Measurements from ENCODE around the gene HIRIP3.

GRCh38 chr16:29996766-29997250 is 1.4 kb upstream of the HIRIP3 start:
- TF ChIP-seq RAD21 (CRISPR knock-in tag; IDR thresholded peaks at IDR 0.05) (no peak), ZNF691 (CRISPR knock-in tag; IDR thresholded peaks at IDR 0.05; ENCODE audit: borderline replicate concordance, low read depth) (no peak), ZNF121 (CRISPR knock-in tag; IDR thresholded peaks at IDR 0.05) (no peak), PRDM10 (CRISPR knock-in tag; IDR thresholded peaks at IDR 0.05; ENCODE audit: low read depth) (no peak), ZNF10 (CRISPR knock-in tag; IDR thresholded peaks at IDR 0.05; ENCODE audit: borderline replicate concordance, low read depth) (no peak), BRCA1 (CRISPR knock-in tag; IDR thresholded peaks at IDR 0.05) (no peak), CEBPG (CRISPR knock-in tag; IDR thresholded peaks at IDR 0.05) (no peak), FOXM1 (CRISPR knock-in tag; IDR thresholded peaks at IDR 0.05) (no peak), SMAD1 (CRISPR knock-in tag; IDR thresholded peaks at IDR 0.05; ENCODE audit: borderline replicate concordance, low read depth) (no peak), TBL1XR1 (IDR thresholded peaks at IDR 0.05; ENCODE audit: borderline replicate concordance, low read length, partially characterized antibody) (no peak), ZNF138 (CRISPR knock-in tag; IDR thresholded peaks at IDR 0.05; ENCODE audit: low read depth) (no peak), MYNN (CRISPR knock-in tag; IDR thresholded peaks at IDR 0.05; ENCODE audit: low read depth) (no peak), LCORL (IDR thresholded peaks at IDR 0.05) (no peak), LCORL (CRISPR knock-in tag; IDR thresholded peaks at IDR 0.05) (no peak), CTCF (CRISPR knock-in tag; IDR thresholded peaks at IDR 0.05) (no peak)

Measured in HepG2 (cell line).